Parathyroid adenoma (tissue), 2 donors: Measurements from ENCODE around the gene TEX9.

Experiments used
- H2AFZ ChIP-seq: fragments of 300-600 bp; sonication (generic); one replicate; pipeline ENCODE4 v1.7.0; 2017; ENCODE audit warnings: antibody characterized with exemption, mild to moderate bottlenecking
- H3K27ac ChIP-seq: fragments of 300-600 bp; sonication (generic); one replicate; pipeline ENCODE4 v1.7.0; 2017
- H3K27me3 ChIP-seq: fragments of 300-600 bp; sonication (generic); one replicate; pipeline ENCODE4 v1.7.0; 2017; ENCODE audit warnings: low read length; ENCODE audit not compliant: control insufficient read depth, insufficient read depth
- H3K36me3 ChIP-seq: fragments of 300-600 bp; sonication (generic); one replicate; pipeline ENCODE4 v1.7.0; 2017; ENCODE audit warnings: low read length; ENCODE audit not compliant: control insufficient read depth, insufficient read depth
- H3K4me1 ChIP-seq: fragments of 300-600 bp; sonication (generic); one replicate; pipeline ENCODE4 v1.7.0; 2017; ENCODE audit warnings: control low read depth
- H3K4me2 ChIP-seq: fragments of 300-600 bp; sonication (generic); one replicate; pipeline ENCODE4 v1.7.0; 2017; ENCODE audit warnings: low read length
- H3K4me3 ChIP-seq: fragments of 300-600 bp; sonication (generic); one replicate; pipeline ENCODE4 v1.7.0; 2017; ENCODE audit warnings: low read depth, low read length
- H3K79me2 ChIP-seq: fragments of 300-600 bp; sonication (generic); one replicate; pipeline ENCODE4 v1.7.0; 2017; ENCODE audit warnings: control low read depth
- H3K9ac ChIP-seq: fragments of 300-600 bp; sonication (generic); one replicate; pipeline ENCODE4 v1.7.0; 2017; ENCODE audit warnings: mild to moderate bottlenecking
- H3K9me3 ChIP-seq: fragments of 300-600 bp; sonication (generic); one replicate; pipeline ENCODE4 v1.7.0; 2017; ENCODE audit warnings: low read length; ENCODE audit not compliant: control insufficient read depth
- TF ChIP-seq, protein P1 (sequence below): fragments of 300-600 bp; sonication (generic); IDR thresholded peaks from one replicate; pipeline ENCODE4 v1.7.0; 2017; ENCODE audit warnings: antibody characterized with exemption, mild to moderate bottlenecking
- donor health status: primary hyperparathyroidism.

The TEX9 gene

DNA sequence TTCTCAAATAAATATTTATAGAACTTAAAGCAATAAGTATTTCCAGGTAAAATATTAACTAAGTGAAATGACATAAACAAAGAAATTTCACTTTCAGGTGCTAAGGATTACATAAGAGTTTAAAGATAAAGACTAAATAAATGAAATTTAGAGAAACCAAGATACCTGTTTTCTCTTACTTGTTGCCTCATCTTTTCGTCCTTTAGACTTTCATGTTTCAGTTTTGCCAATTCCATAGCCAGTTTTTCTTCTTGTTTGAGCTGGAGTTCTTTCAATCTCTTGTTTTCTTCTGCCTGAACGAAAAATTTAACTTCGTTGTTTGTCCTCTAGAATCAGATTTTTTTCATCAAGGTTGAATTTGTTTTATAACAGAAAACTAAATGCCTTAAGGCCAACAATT, 91.0 kb downstream of the TEX9 start:
- Histone ChIP-seq H3K9ac (no peak overlapping the region), H3K4me3 (no peak overlapping the region), H3K79me2 (no peaks in the 10 kb centered on the region), H2AFZ (no peak overlapping the region), H3K4me2 (no peak overlapping the region), H3K9me3 (no peaks in the 10 kb centered on the region), H3K36me3 (no peaks in the 10 kb centered on the region), H3K27me3 (no peaks in the 10 kb centered on the region), H3K4me1 (no peaks in the 10 kb centered on the region), H3K27ac (no peak overlapping the region)
- TF ChIP-seq, protein P1, sequence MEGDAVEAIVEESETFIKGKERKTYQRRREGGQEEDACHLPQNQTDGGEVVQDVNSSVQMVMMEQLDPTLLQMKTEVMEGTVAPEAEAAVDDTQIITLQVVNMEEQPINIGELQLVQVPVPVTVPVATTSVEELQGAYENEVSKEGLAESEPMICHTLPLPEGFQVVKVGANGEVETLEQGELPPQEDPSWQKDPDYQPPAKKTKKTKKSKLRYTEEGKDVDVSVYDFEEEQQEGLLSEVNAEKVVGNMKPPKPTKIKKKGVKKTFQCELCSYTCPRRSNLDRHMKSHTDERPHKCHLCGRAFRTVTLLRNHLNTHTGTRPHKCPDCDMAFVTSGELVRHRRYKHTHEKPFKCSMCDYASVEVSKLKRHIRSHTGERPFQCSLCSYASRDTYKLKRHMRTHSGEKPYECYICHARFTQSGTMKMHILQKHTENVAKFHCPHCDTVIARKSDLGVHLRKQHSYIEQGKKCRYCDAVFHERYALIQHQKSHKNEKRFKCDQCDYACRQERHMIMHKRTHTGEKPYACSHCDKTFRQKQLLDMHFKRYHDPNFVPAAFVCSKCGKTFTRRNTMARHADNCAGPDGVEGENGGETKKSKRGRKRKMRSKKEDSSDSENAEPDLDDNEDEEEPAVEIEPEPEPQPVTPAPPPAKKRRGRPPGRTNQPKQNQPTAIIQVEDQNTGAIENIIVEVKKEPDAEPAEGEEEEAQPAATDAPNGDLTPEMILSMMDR = no peak

DNA sequence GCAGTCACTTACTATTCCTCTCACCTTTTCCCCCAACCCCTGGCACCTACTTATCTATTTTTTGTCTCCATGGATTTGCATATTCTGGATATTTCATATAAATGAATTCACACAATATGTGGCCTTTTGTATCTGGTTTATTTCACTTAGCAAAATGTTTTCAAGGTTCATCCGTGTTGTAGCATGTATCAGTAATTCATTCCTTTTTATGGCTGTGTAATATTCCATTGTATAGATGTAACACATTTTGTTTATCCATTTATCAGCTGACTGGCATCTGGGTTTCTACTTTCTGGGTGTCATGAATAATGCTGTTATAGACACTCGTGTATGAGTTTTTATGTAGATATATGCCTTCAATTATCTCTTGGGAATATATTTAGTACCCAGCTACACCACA, 93.9 kb downstream of the TEX9 start:
- Histone ChIP-seq H3K36me3 (no peaks in the 10 kb centered on the region), H3K4me2 (no peak overlapping the region), H3K9ac (no peak overlapping the region), H3K27ac (no peak overlapping the region), H3K27me3 (no peaks in the 10 kb centered on the region), H3K4me1 (no peaks in the 10 kb centered on the region), H2AFZ (no peak overlapping the region), H3K9me3 (no peaks in the 10 kb centered on the region), H3K4me3 (no peak overlapping the region), H3K79me2 (no peaks in the 10 kb centered on the region)
- TF ChIP-seq, protein P1 = no peak

DNA sequence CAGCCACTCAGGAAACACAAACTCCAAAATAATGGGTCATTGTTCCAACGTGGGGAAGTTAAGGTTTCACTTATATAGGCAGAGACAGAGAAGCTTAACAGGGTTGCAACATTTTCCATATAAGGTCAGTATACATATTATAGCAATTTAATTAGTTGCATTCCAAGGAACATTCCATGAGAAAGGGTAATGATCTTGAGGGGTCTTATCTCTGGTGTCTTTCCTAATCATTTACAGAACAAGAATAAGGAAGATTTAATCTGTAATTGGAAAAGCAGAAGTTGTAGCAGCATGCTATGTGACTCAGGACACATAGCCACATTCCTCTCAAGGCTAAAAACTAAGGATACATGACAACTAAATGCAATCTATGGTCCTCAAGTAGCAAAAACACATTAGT, 94.8 kb downstream of the TEX9 start:
- H3K4me1 ChIP-seq = no peaks in the 10 kb centered on the region
- no peaks in the 10 kb centered on the region for H3K27me3 ChIP-seq
- H3K9ac ChIP-seq = no peak overlapping the region
- no peak overlapping the region for H3K4me2 ChIP-seq
- H3K9me3 ChIP-seq = no peaks in the 10 kb centered on the region
- no peak overlapping the region for H2AFZ ChIP-seq
- no peaks in the 10 kb centered on the region for H3K36me3 ChIP-seq
- no peak overlapping the region for H3K27ac ChIP-seq
- no peak overlapping the region for H3K4me3 ChIP-seq
- no peaks in the 10 kb centered on the region for H3K79me2 ChIP-seq
- TF ChIP-seq, protein P1 = no peak

DNA sequence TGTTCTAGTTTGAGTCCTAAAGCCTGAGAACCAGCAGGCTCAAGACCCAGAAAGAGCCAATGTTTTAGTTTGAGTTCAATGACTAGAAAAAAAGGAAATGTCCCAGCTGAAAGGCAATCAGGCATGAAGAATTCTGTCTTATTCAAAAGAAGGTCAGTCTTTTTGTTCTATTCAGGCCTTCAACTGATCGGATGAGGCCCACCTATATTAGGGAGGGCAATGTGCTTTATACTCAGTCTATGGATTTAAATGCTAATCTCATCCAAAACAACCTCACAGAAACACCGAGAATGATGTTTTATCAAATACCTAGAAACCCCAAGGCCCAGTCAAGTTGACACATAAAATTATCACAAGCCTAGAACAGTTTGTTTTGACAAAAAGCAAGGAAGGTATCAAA, 95.7 kb downstream of the TEX9 start:
- no peak overlapping the region for H3K9ac ChIP-seq
- no peak overlapping the region for H3K27ac ChIP-seq
- H3K36me3 ChIP-seq = no peaks in the 10 kb centered on the region
- TF ChIP-seq, protein P1 = no peak
- no peaks in the 10 kb centered on the region for H3K27me3 ChIP-seq
- no peaks in the 10 kb centered on the region for H3K9me3 ChIP-seq
- H3K4me2 ChIP-seq = no peak overlapping the region
- H2AFZ ChIP-seq = no peak overlapping the region
- no peak overlapping the region for H3K4me3 ChIP-seq
- H3K79me2 ChIP-seq = no peaks in the 10 kb centered on the region
- no peaks in the 10 kb centered on the region for H3K4me1 ChIP-seq

DNA sequence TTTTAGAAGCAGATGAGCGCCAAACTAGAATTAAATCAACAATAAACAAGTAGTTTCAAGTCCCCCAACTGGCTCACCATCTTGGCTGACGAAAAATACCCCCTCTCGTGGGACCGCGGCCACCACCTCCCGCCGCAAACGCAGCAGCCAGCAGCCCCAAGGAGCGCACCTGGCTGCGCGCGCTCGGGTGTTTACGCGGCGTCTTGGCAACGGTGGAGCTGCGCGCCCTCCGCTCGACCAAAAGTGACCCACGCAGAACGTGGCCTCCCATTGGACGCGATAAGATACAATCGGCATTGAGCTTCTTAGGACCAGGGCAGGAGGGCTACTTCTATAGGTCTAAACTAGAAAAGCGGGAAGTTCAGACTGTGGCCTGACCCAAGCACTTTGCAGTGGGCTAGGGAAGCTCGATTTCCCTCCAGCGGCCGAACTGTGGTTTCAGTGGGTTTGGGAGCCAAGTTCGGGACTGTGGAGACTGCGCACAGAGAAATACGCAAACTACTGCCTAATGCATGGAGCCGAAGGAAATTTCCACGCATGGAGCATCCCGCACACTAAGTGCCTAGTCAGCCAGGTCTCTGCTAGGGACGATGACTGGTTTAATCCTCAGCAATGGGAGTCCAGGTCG, 99.8 kb downstream of the TEX9 start, which contains the start of gene MNS1:
Gene MNS1, minus strand, starts transcription at position 245 of the 628 bp plus-strand sequence. Its CDS starts 165 bp downstream, at position 80.
- H3K79me2 ChIP-seq = no peaks in the 10 kb centered on the region
- peak within 1 kb of the TSS; percentile 81 for H2AFZ ChIP-seq
- TF ChIP-seq, protein P1 = no peak
- no peaks in the 10 kb centered on the region for H3K36me3 ChIP-seq
- no peaks in the 10 kb centered on the region for H3K27me3 ChIP-seq
- H3K9me3 ChIP-seq = no peaks in the 10 kb centered on the region
- H3K4me3 ChIP-seq = peak within 1 kb of the TSS; percentile 86
- H3K4me1 ChIP-seq = no peaks in the 10 kb centered on the region
- H3K9ac ChIP-seq = no peak within 1 kb of the TSS
- H3K27ac ChIP-seq = no peak within 1 kb of the TSS
- peak within 1 kb of the TSS; percentile 92 for H3K4me2 ChIP-seq
